LNCAP (cell line): ENCODE data around the gene ABCC4.

ENCODE experiments used
- CTCF ChIP-seq: fragments of 450-650 bp; IDR thresholded peaks from 2 replicates; pipeline ENCODE4 v1.5.1; 2017; ENCODE audit warnings: mild to moderate bottlenecking

Gene ABCC4

GRCh38 chr13:95276037-95276505 lies 25.2 kb downstream of the ABCC4 start:
- no peak for TF ChIP-seq CTCF

- no peak for TF ChIP-seq CTCF
These were observed 25.8 kb downstream of the ABCC4 start for GRCh38 chr13:95275322-95276036.

GRCh38 chr13:95269756-95270155 lies 31.5 kb downstream of the ABCC4 start:
- TF ChIP-seq CTCF: no peak

GRCh38 chr13:95267662-95268342 lies 33.4 kb downstream of the ABCC4 start:
- TF ChIP-seq CTCF: no peak

- no peak for TF ChIP-seq CTCF
These were observed 37.0 kb downstream of the ABCC4 start for GRCh38 chr13:95264225-95264624.

- TF ChIP-seq CTCF: no peak
These were observed 38.3 kb downstream of the ABCC4 start for GRCh38 chr13:95262837-95263384.

- TF ChIP-seq CTCF: no peak
These were observed 39.3 kb downstream of the ABCC4 start for GRCh38 chr13:95261956-95262355.
